SH-SY5Y (cell line): ENCODE data around the gene KITLG.

Experiments used
- GATA2 ChIP-seq: IDR thresholded peaks from 2 replicates; pipeline ENCODE4 v1.6.1; 2011; ENCODE audit warnings: mild to moderate bottlenecking, low read depth, low read length
- GATA3 ChIP-seq: IDR thresholded peaks from 2 replicates; pipeline ENCODE4 v1.6.1; 2011; ENCODE audit warnings: low read depth, mild to moderate bottlenecking, low read length, moderate library complexity

KITLG gene

DNA sequence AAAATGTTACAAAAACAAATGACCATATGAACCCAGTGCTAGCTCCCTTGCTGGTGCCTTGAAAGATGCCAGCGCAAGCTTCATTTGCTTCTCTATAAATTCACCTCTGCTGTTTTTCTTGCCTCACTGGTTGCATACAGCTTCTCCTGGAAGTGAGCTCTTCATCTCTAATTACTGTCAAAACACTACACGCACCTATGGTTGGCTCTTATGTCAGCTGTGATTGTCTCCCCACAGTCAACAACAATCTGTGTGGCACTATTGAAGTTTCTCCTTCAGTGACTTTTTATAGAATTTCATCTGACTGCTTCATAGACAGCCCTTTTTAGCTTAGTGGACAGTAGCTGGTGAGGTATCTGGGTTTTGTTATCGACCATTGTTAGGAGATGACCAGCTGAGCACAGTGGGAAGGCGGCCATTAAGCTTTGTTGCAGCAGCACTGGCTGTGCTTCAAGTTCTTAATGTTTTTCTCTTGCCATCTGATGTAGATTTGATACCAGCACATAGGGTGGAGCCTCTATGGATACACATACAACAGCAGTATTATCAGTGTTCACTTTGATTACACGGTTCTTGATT is 131.8 kb downstream of the KITLG start:
- TF ChIP-seq GATA2 (no peak), GATA3 (no peak)

DNA sequence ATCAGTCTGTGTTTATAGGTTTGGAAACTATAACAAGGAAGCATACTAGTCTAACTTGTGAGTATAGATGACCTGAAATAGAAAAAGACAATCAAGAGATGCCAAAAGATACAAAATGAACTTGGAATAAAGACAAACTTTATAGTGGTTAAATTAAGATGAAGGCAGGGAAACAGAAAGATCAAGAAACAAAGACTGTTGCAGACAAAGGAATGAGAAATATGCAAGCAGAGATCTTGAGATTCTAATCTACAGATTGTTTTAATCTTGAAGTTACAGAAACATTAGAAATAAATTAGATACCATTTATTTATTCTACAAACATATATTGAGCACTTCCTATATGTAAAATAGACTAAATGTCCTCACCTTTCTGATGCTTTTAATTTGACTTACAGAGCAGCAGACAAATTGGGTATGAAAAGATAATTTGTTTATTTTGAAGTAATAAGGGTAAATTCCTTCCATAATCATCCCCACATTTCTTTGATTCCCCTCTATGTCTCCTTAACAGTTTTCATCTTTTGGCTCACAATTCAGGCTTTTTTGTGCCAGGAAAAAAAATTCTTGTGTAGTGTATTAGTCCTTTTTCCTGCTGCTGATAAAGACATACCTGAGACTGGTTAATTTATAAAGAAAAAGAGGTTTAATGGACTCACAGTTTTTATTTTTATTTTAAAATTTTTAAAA is 134.4 kb downstream of the KITLG start:
- no peak for TF ChIP-seq GATA2
- TF ChIP-seq GATA3 = no peak

- TF ChIP-seq GATA2 (no peak; the same call in 1 of the 2 replicates), GATA3 (no peak)
Observed at GRCh38 chr12:88444481-88444880, 135.8 kb downstream of the KITLG start.
